ENCODE data around the gene AAK1. TPM values are rescaled to one million over a fixed set of nuclear protein-coding genes. Genes with fewer than 3 reads are reported as not detected.

The AAK1 gene
- polyA plus RNA-seq, 1 experiment = 31.1 TPM

- Histone ChIP-seq H3K27ac (ENCODE audit: low read depth, low read length) (no peak overlapping the region), H3K27me3 (ENCODE audit: control insufficient read depth, insufficient read depth, low read length) (no peaks in the 10 kb centered on the region), H3K4me3 (ENCODE audit: low read depth, low read length) (no peak overlapping the region), H3K9me3 (ENCODE audit: control insufficient read depth, insufficient read depth, low read length) (no peaks in the 10 kb centered on the region)
- CTCF ChIA-PET = no interaction called here
- TF ChIP-seq CTCF (IDR thresholded peaks at IDR 0.05; ENCODE audit: low read depth, low read length) = no peak
- no peak for DNase-seq (ENCODE audit: low read depth, low spot score)
- POLR2A ChIA-PET = no interaction called here
Observed at GRCh38 chr2:69474688-69475087, 168.9 kb downstream of the AAK1 start.

- ChIA-PET CTCF (no interaction called here), POLR2A (no interaction called here)
- no peak for TF ChIP-seq CTCF (IDR thresholded peaks at IDR 0.05; ENCODE audit: low read depth, low read length)
- H3K9me3 ChIP-seq (ENCODE audit: control insufficient read depth, insufficient read depth, low read length) = no peaks in the 10 kb centered on the region
- no peak overlapping the region for H3K4me3 ChIP-seq (ENCODE audit: low read depth, low read length)
- H3K27ac ChIP-seq (ENCODE audit: low read depth, low read length) = no peak overlapping the region
- no peaks in the 10 kb centered on the region for H3K27me3 ChIP-seq (ENCODE audit: control insufficient read depth, insufficient read depth, low read length)
- DNase-seq (ENCODE audit: low read depth, low spot score) = no peak
Observed at GRCh38 chr2:69471793-69472192, 171.7 kb downstream of the AAK1 start.

- Histone ChIP-seq H3K4me3 (ENCODE audit: low read depth, low read length) (no peak overlapping the region), H3K27me3 (ENCODE audit: control insufficient read depth, insufficient read depth, low read length) (no peaks in the 10 kb centered on the region), H3K27ac (ENCODE audit: low read depth, low read length) (no peak overlapping the region), H3K9me3 (ENCODE audit: control insufficient read depth, insufficient read depth, low read length) (no peaks in the 10 kb centered on the region)
- ChIA-PET POLR2A (no interaction called here), CTCF (no interaction called here)
- TF ChIP-seq CTCF (IDR thresholded peaks at IDR 0.05; ENCODE audit: low read depth, low read length) = no peak
- DNase-seq (ENCODE audit: low read depth, low spot score) = no peak
Observed at GRCh38 chr2:69470911-69471310, 172.6 kb downstream of the AAK1 start.

- no peak for DNase-seq (ENCODE audit: low read depth, low spot score)
- no peak overlapping the region for H3K4me3 ChIP-seq (ENCODE audit: low read depth, low read length)
- no peaks in the 10 kb centered on the region for H3K9me3 ChIP-seq (ENCODE audit: control insufficient read depth, insufficient read depth, low read length)
- no peaks in the 10 kb centered on the region for H3K27me3 ChIP-seq (ENCODE audit: control insufficient read depth, insufficient read depth, low read length)
- no peak overlapping the region for H3K27ac ChIP-seq (ENCODE audit: low read depth, low read length)
- ChIA-PET CTCF (no interaction called here), POLR2A (no interaction called here)
- TF ChIP-seq CTCF (IDR thresholded peaks at IDR 0.05; ENCODE audit: low read depth, low read length) = no peak
Observed at GRCh38 chr2:69469784-69470183, 173.8 kb downstream of the AAK1 start.

- ChIA-PET POLR2A (no interaction called here), CTCF (no interaction called here)
Observed at GRCh38 chr2:69469375-69469774, 174.2 kb downstream of the AAK1 start.

More at GRCh38 chr2:69469375-69469774, 174.2 kb downstream of the AAK1 start:
- H3K27ac ChIP-seq (ENCODE audit: low read depth, low read length) = no peak overlapping the region
- H3K4me3 ChIP-seq (ENCODE audit: low read depth, low read length) = no peak overlapping the region
- H3K27me3 ChIP-seq (ENCODE audit: control insufficient read depth, insufficient read depth, low read length) = no peaks in the 10 kb centered on the region
- TF ChIP-seq CTCF (IDR thresholded peaks at IDR 0.05; ENCODE audit: low read depth, low read length) = no peak
- no peak for DNase-seq (ENCODE audit: low read depth, low spot score)
- no peaks in the 10 kb centered on the region for H3K9me3 ChIP-seq (ENCODE audit: control insufficient read depth, insufficient read depth, low read length)
